Skin epidermis (tissue), 12 donors: Measurements from ENCODE around the gene SF1.

Source experiments
- H3K27ac ChIP-seq, 21 experiments: fragments of 200-600 bp; sonication (generic) in 11 of 21; one replicate each; pipeline ENCODE4 v1.5.0; 2020; ENCODE audit warnings: mild to moderate bottlenecking in 3 of 21, inconsistent platforms in 2 of 21, moderate library complexity in 2 of 21
- H3K4me3 ChIP-seq, 7 experiments: fragments of 200-600 bp; sonication (generic) in 2 of 7; one replicate each; pipeline ENCODE4 v1.5.0; 2020; ENCODE audit warnings: inconsistent platforms in 2 of 7, mild to moderate bottlenecking in 2 of 7, moderate library complexity in 1 of 7

SF1 gene

DNA sequence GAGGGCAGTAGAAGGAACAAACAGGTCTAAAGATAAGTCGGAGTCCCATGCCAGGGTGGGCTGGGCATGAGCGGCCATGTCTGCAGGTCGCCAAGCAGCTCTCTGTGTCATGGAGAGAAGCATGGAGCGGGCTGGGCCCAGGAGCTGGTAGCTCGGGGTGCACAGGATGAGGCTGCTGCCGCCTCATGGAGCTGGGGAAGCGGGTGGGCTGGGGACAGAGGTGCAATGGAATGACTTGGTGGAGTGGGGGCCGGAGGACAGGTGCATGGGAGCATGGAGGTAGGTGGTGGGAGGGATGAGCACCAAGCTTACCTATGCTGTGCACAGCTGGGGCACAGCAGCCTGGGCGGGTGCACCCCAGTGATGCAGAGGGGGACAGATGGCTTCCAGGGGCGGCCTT, 58.9 kb downstream of the SF1 start:
- no peak overlapping the region for H3K4me3 ChIP-seq
- no peak overlapping the region for H3K27ac ChIP-seq

DNA sequence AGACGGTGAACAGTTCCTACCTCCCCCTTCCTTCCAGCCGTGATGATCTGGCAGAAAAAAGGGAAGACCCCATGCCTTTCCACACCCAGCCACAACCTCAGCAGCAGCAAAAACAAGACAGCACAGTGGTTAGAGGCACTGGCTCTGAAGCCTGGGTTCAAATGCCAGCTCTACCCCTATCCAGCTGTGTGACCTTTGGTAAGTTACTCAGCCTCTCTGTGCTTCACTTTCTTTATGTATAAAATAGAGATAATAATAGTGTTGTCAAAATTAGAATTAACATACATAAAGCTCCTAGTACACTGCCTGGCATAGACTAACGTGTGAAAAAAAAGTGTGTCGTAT, 59.6 kb downstream of the SF1 start:
- Histone ChIP-seq H3K4me3 (no peak overlapping the region), H3K27ac (no peak overlapping the region)

DNA sequence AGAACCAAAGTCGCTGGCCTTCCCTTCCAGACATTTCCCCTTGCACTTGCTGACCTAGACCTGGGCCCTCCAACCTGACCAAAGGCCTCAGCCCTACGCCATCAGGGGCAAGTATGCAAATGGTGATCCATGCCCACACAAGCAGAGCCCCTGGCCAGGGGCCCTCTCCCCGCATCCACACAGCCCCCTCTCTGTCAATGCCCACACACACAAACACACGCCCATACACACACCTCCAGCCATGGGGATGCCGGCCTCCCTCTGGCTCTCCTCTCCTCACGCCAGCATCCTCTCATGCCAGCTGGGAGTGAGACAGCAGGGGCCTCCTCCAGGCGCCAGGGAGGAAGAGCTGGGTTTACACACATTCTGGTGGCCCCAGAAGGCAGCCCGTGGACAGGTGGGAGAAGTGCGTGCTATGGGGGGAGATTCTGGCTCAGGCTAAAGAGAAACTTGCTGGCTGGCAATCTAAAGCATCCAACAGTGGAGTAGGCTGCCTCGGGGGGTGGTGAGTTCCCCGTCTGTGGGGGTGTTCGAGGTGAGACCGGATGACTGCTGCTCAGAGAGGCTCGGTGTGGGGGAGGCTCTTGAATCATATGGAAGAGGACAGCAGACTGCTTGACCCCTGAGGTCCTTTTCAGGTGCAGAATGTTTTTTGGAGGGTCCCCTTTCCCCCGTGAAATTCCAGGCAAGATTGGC, 60.1 kb downstream of the SF1 start:
- H3K27ac ChIP-seq: no peak overlapping the region
- H3K4me3 ChIP-seq: no peak overlapping the region

DNA sequence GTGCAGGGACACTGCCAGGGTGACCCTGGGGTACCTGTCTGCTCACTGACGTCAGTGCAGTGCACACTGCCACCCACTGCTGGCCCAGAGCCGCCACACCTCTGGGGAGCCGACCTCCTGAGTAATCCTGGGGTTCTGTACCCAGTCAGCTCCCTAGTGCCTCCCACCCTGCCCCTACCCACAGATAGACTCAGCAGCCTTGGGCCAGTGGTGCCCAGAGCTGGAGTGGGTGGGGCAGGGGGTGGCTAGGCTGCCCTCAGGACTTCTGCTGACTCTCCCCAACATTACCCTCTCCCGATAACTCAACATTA, 61.1 kb downstream of the SF1 start:
- no peak overlapping the region for H3K27ac ChIP-seq
- no peak overlapping the region for H3K4me3 ChIP-seq

DNA sequence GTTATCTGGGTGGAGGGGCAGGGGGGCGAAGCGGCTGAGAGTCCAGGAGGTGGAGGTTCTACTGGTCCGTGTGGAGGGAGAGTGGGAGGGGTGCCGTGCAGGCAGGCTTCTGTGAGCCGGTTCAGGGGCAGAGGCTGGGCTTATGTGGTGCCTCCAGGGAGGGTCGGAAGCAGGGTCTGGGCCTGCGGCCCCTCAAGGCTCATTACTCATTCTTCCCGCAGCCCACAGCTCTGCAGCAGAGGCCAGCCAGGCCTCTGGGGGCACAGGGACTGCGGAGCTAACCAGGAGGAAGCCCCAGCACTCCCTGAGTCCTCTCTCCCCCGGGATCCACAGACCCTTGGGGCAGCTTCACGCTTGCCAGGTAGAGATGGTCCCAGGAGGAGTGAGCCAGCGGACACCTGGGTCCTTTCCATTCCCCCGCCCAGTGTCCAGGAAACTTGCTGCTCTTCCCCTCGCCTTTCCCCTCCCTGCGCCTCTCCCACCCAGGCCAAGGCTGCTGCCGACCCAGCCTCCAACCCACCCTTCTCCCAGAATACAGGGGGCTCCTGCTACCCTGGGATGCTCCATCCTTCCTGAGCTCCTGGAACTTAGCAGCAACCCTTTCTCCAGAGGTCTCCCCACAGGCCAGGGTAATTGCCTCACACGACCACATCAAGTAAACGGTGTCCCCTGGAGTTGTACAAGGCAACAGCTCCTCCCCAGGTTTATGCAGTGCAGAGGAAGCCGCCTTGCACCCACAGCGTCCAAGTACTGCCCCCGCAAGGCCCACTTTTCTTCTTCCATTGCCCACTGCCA, 61.7 kb downstream of the SF1 start:
- H3K4me3 ChIP-seq: no peak overlapping the region
- H3K27ac ChIP-seq: no peak overlapping the region

DNA sequence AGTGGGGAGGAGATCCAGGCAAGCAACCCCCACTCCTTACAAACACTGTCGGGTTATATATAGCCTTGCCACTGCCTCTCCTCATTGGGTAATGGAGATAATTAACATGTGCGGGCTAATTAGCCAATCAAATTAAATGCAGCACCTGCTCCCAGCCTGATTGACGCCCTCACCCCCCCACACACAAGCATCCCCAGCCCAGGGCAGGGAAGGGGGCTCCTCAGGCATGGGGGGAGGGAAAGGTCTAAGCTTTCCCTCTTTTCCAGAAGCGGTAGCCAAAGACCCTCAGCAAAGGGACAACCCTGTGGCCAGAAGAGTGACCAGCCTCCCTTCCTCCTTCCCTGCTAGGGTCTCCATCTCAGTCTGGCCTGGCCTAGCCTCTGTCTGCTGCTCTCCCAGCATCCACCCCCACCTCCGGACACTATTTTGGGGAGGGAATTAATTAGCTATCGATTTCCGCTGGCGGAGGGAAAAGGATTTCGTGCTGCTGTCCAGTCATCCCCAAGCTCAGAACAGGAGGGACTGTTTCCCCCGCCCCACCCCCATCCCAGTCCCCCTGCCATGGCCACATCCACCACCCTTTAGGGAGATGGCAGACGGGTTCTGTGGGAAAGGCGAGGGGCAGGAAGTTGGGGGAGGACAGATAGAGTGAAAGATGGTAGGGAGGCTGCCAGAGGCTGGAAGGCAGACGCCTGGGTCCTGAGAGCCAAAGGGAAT, 62.4 kb downstream of the SF1 start:
- no peak overlapping the region for H3K27ac ChIP-seq
- H3K4me3 ChIP-seq: no peak overlapping the region

DNA sequence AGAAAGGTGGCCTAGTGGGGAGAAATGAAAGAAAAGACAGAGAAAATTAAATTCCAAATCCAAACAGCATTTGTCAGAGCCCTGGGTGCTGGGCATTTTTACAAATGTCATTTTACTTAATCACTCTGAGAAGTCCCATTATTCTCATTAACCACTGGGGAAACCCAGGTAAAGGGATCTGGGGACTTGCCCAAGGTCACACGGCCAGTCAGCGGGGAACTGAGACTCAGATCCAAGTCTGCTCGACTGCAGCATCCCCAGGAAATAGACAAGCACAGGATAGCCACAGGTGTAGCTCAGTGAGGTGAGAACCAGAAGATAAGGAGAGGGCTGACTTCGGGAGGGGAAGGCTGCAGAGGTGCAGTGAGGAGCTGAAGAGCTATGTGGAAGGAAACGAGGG, 63.2 kb downstream of the SF1 start:
- no peak overlapping the region for H3K27ac ChIP-seq
- H3K4me3 ChIP-seq: no peak overlapping the region

DNA sequence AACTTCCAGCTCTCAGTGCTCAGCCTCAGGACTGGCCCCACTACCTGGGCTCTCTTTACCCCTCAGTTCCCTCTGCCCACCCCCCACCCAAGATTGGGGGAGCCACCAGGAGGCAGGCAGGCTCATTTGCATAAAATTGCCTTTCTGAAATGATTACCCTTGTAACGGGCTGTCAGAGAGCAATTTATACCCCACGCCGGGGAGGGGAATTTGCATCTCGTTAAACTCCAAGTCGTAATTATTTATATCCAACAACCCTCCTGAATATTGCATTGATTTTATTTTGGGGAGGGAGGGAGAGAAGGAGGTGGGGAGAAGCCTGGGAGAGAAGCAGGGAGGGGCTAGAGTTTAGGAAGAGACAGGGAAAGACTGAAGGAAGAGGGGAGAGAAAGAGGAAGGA, 63.7 kb downstream of the SF1 start:
- H3K27ac ChIP-seq: no peak overlapping the region

More for the DNA sequence above, 63.7 kb downstream of the SF1 start:
- H3K4me3 ChIP-seq: no peak overlapping the region
